OCI-LY7 (cell line): Measurements from ENCODE around the gene FCER1G. TPM values are rescaled to one million over a fixed set of nuclear protein-coding genes. Genes with fewer than 3 reads are reported as not detected.

Experiments used
- Bru-seq: library from RNA; stranded (reverse); fragments of 400-500 nt; gene quantifications from one replicate; lab custom pipeline; 2021; lab: Mats Ljungman, UMichigan
- BruChase-seq, 2 experiments: library from RNA; stranded (reverse); fragments of 400-500 nt; gene quantifications; one replicate each; lab custom pipeline; 2021; lab: Mats Ljungman, UMichigan
- BruUV-seq: library from RNA; stranded (reverse); fragments of 400-500 nt; replicated peaks from 2 replicates; lab custom pipeline; 2021; lab: Mats Ljungman, UMichigan
- CTCF ChIA-PET: fragments of 300-600 bp; sonication (Branson Sonifier 250); formaldehyde crosslinking; loops from one replicate; lab custom pipeline; 2022; ENCODE audit warnings: antibody characterized with exemption; ENCODE audit not compliant: unreplicated experiment; lab: Charles Lee
- POLR2A ChIA-PET: fragments of 300-600 bp; sonication (Branson Sonifier 250); formaldehyde crosslinking; loops from one replicate; lab custom pipeline; 2022; ENCODE audit warnings: antibody characterized with exemption; lab: Charles Lee
- DNase-seq: peaks from one replicate; pipeline ENCODE4 v3.0.0-alpha.2; 2015; ENCODE audit warnings: low spot score
- H2AFZ ChIP-seq: fragments of 200-600 bp; sonication (generic), shearing (Covaris generic); 2 replicates; pipeline ENCODE4 v1.6.1; 2014; ENCODE audit warnings: mild to moderate bottlenecking, antibody characterized with exemption, low read length, moderate library complexity
- H3K27ac ChIP-seq: fragments of 200-600 bp; sonication (generic); 2 replicates; pipeline ENCODE4 v1.5.1; 2014; ENCODE audit warnings: mixed run types, low read depth, mild to moderate bottlenecking, moderate library complexity, low read length, inconsistent platforms; ENCODE audit not compliant: poor library complexity, severe bottlenecking
- H3K36me3 ChIP-seq: fragments of 200-600 bp; sonication (generic); 2 replicates; pipeline ENCODE4 v1.6.1; 2014; ENCODE audit warnings: mild to moderate bottlenecking, antibody characterized with exemption, low read length, moderate library complexity, mixed read lengths; ENCODE audit not compliant: insufficient read depth
- H3K4me1 ChIP-seq: fragments of 200-600 bp; sonication (generic); 2 replicates; pipeline ENCODE4 v1.5.1; 2014; ENCODE audit warnings: mild to moderate bottlenecking, low read length; ENCODE audit not compliant: insufficient read depth, poor library complexity, severe bottlenecking
- H3K4me2 ChIP-seq: fragments of 200-600 bp; sonication (generic); 2 replicates; pipeline ENCODE4 v1.6.1; 2014; ENCODE audit warnings: mild to moderate bottlenecking, low read length
- H3K4me3 ChIP-seq: fragments of 200-600 bp; sonication (generic); 2 replicates; pipeline ENCODE4 v1.5.1; 2014; ENCODE audit warnings: mild to moderate bottlenecking, low read depth, low read length; ENCODE audit not compliant: poor library complexity, severe bottlenecking
- H3K79me2 ChIP-seq: fragments of 200-600 bp; sonication (generic); 2 replicates; pipeline ENCODE4 v1.6.1; 2016; ENCODE audit warnings: low read depth, mild to moderate bottlenecking, low read length, moderate library complexity, mixed read lengths; ENCODE audit not compliant: insufficient read depth
- H3K9me2 ChIP-seq: fragments of 200-600 bp; sonication (generic); 2 replicates; pipeline ENCODE4 v1.6.1; 2016; ENCODE audit warnings: mild to moderate bottlenecking, low read length, mixed read lengths; ENCODE audit not compliant: insufficient read depth
- H3K9me3 ChIP-seq: fragments of 200-600 bp; sonication (generic); 2 replicates; pipeline ENCODE4 v1.6.1; 2014; ENCODE audit warnings: mild to moderate bottlenecking, mixed run types, low read length, mixed read lengths
- H4K20me1 ChIP-seq: fragments of 200-600 bp; sonication (generic); 2 replicates; pipeline ENCODE4 v1.6.1; 2014; ENCODE audit warnings: mild to moderate bottlenecking, antibody characterized with exemption, low read length, moderate library complexity, mixed read lengths; ENCODE audit not compliant: insufficient read depth
- EZH2phosphoT487 ChIP-seq: fragments of 200-600 bp; sonication (generic); IDR thresholded peaks from 2 replicates; pipeline ENCODE4 v1.6.1; 2018; ENCODE audit warnings: low read depth, borderline replicate concordance, mild to moderate bottlenecking, mixed run types, antibody characterized with exemption, low read length, moderate library complexity, mixed read lengths
- intact Hi-C: fragments of 100-400 bp; cut with micrococcal nuclease; formaldehyde crosslinking; loops from one replicate; pipeline ENCODE4 v1.10.0; 2022; ENCODE audit not compliant: unreplicated experiment
- long read RNA-seq: library from polyadenylated mRNA; stranded (forward); transcript quantifications from one replicate; pipeline ENCODE4 v2.0.0, GENCODE V29; 2022
- total RNA-seq, 2 experiments: library from RNA; depleted of rRNA in 1 of 2; stranded (reverse); fragments of >200 nt in 1 of 2; shearing (Covaris generic) in 1 of 2; gene quantifications; 2 replicates each; pipeline ENCODE4 v1.2.3, GENCODE V29; 2014 to 2022
- TF ChIP-seq, protein P1 (sequence below): fragments of 200-600 bp; sonication (generic); conservative IDR thresholded peaks from 2 replicates; pipeline ENCODE4 v1.5.1; 2014; ENCODE audit warnings: mild to moderate bottlenecking, antibody characterized with exemption, low read length, moderate library complexity, mixed read lengths

FCER1G gene
- total RNA-seq (2014; rRNA removed; shearing (Covaris generic)) (3.2 TPM in 1 of 2 replicates, not detected in the other), total RNA-seq (2022) (0.88 and 1.2 TPM in 2 replicates), Bru-seq, nascent RNA (percentile 32 among the genes with signal in this experiment), BruChase-seq, experiment 1, labeled RNA remaining after a 6-hour chase (percentile 37 among the genes with signal in this experiment), BruChase-seq, experiment 2, labeled RNA remaining after a 2-hour chase (percentile 37 among the genes with signal in this experiment)
- long read RNA-seq, partial matches to known transcripts: 0 of 1 reads
- long read RNA-seq, other reads (novel, unspliced or antisense): 1 of 1 reads

DNA sequence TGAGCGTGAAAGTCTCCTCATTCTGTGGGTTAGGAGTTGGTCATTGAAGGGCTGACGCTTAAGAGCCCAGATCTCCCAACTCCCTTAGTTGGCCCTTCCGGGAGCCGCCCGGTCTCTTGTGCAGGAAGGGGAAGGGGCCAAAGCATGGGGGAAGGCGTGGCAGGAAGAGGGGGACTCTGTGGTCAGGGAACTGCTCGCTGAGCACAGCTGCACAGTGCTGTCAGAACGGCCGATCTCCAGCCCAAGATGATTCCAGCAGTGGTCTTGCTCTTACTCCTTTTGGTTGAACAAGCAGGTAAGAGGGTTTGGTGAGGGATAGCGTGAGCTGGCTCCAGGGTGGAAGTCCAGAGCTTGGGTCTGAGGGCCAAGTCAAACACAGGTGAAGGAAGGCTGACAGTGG lies at the start of gene FCER1G:
FCER1G (plus strand) TSS at position 220 of the 400 bp plus-strand sequence; CDS start at position 247, 27 bp downstream.
- Histone ChIP-seq H3K4me2 (no peak within 1 kb of the TSS), H3K4me3 (no peak within 1 kb of the TSS), H3K36me3 (peaks cover 43% of the 10 kb centered on the region), H4K20me1 (no peaks in the 10 kb centered on the region), H3K79me2 (no peaks in the 10 kb centered on the region), H3K27ac (no peak within 1 kb of the TSS), H2AFZ (no peak within 1 kb of the TSS), H3K9me2 (no peaks in the 10 kb centered on the region), H3K4me1 (peaks cover 37% of the 10 kb centered on the region), H3K9me3 (no peaks in the 10 kb centered on the region)
- TF ChIP-seq, protein P1, sequence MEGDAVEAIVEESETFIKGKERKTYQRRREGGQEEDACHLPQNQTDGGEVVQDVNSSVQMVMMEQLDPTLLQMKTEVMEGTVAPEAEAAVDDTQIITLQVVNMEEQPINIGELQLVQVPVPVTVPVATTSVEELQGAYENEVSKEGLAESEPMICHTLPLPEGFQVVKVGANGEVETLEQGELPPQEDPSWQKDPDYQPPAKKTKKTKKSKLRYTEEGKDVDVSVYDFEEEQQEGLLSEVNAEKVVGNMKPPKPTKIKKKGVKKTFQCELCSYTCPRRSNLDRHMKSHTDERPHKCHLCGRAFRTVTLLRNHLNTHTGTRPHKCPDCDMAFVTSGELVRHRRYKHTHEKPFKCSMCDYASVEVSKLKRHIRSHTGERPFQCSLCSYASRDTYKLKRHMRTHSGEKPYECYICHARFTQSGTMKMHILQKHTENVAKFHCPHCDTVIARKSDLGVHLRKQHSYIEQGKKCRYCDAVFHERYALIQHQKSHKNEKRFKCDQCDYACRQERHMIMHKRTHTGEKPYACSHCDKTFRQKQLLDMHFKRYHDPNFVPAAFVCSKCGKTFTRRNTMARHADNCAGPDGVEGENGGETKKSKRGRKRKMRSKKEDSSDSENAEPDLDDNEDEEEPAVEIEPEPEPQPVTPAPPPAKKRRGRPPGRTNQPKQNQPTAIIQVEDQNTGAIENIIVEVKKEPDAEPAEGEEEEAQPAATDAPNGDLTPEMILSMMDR: no peak
- no peak for TF ChIP-seq EZH2phosphoT487
- POLR2A ChIA-PET: interaction anchor here (0.7 to 2.9 kb wide), 4 partner anchors 10 to 439 kb away, joined by 3 to 18 read pairs (median 4); partner anchors contain the start of genes NDUFS2 and TOMM40L
- intact Hi-C loops: no loop called here
- no peak for DNase-seq
- CTCF ChIA-PET: no interaction called here
- no TSS peak for BruUV-seq

DNA sequence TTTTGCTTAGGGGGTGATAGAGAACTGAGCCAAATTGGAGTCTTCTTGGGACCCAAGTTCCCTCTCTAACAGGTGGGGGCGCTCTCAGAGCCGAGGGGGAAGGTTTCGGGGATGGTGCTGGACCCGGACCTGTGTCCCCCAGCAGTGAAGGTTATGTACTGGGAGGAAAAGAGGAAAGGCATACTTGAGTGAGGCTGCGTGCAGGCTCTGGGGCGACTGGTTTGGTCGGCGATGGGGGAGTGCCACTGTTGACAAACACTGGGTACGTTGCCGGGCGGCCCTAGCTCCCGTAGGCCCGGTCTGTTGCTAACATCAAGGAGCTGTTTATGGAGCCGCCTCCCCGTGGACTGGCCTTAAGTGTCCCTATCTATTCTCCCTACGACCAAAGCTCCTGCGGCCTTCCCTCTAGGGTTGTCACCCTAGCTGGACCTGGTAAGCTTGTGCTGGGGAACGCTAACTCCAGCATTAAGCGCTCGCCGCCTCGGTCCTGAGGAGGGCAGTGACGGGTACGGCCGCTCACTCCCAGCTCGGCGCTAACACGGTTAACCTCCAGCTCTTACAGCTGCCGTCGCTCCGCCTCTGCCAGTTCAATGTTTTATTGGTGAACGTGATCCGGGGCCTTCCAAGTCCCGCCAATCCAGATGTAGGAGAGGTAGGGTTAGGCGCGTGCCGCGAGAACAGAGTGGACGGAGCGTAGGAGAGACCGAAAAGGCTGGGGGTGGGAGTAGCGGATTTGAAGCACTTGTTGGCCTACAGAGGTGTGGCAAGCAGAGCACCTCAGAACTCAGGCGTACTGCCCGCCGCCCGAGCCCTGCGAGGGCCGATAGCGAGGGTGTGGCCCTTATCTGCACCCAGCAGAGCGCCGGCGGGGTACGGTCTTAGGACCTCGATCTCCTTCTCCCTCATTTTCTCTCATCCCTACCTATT lies 49.1 kb upstream of the FCER1G start, which contains the start of gene PPOX:
PPOX (plus strand) TSS at position 685 of the 927 bp plus-strand sequence. CDS start 422 bp downstream, outside the sequence.
- no TSS peak for BruUV-seq
- ChIA-PET POLR2A (interaction anchor here (0.5 to 3.9 kb wide), 16 partner anchors 8 to 493 kb away, joined by 3 to 23 read pairs (median 4); partner anchors contain the start of genes B4GALT3, NIT1, PFDN2 and UFC1), CTCF (interaction anchor here (0.6 to 2.0 kb wide), 10 partner anchors 9 to 458 kb away, joined by 3 to 10 read pairs (median 4); partner anchors contain the start of genes APOA2 and B4GALT3)
- no peaks in the 10 kb centered on the region; the same call in 1 of the 2 replicates for H3K79me2 ChIP-seq
- H3K4me3 ChIP-seq: peak within 1 kb of the TSS; percentile 79
- intact Hi-C loops: loop anchor here (1.0 kb wide), 1 partner anchor 11 kb away; the partner anchor contains the start of gene B4GALT3
- peak; percentile 97 for DNase-seq
- H3K9me2 ChIP-seq: no peaks in the 10 kb centered on the region
- TF ChIP-seq EZH2phosphoT487: no peak
- TF ChIP-seq, protein P1: peak; percentile 87
- peaks cover 37% of the 10 kb centered on the region for H3K36me3 ChIP-seq
- H3K4me2 ChIP-seq: peak within 1 kb of the TSS; percentile 97
- H4K20me1 ChIP-seq: no peaks in the 10 kb centered on the region
- H3K9me3 ChIP-seq: no peaks in the 10 kb centered on the region
- peaks cover 14% of the 10 kb centered on the region for H3K4me1 ChIP-seq
- peak within 1 kb of the TSS; percentile 74 for H2AFZ ChIP-seq
- H3K27ac ChIP-seq: peak within 1 kb of the TSS; percentile 57
